ENCODE data around the gene ESPNL.
"Not testable (repeated sequence)": the region's sequence is repeated elsewhere in the genome, so short reads cannot be mapped to it uniquely, and the experiment has no call there.

ESPNL gene

DNA sequence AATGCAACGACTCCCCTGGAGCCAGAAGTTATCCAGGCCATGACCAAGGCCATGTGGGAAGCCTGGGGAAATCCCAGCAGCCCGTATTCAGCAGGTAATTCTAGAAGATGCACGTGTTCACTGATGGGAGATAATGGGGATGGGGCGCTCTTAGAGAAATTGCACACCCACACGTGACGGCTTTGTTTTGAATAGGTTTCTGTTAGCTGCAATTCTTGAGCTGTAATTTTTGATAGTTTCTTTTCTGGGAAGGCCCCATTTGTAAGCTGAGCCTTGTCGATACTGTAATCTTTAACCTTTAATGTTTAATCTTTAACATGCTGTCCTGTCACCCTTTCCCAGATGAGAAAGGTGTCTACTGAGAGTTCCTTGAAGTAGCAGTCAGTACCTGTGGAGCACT is 35.8 kb upstream of the ESPNL start:
- intact Hi-C loops (cut with DNase I; ENCODE audit: low total_unique reads): loop anchor here (5.0 to 10.0 kb wide), 2 partner anchors 68 to 210 kb away; partner anchors contain the start of gene RAMP1
- no peak overlapping the region for H3K27ac ChIP-seq
- H3K4me3 ChIP-seq: no peak overlapping the region
- H3K4me1 ChIP-seq: peaks cover 0 to 16% (median 10%) of the 10 kb centered on the region in 4 donors
- no peak for DNase-seq
- TF ChIP-seq CTCF (IDR thresholded peaks at IDR 0.05): no peak
- no peaks in the 10 kb centered on the region for H3K9me3 ChIP-seq
- H3K36me3 ChIP-seq: peaks cover 7 to 45% (median 30%) of the 10 kb centered on the region in 3 donors
- H3K27me3 ChIP-seq: no peaks in the 10 kb centered on the region

DNA sequence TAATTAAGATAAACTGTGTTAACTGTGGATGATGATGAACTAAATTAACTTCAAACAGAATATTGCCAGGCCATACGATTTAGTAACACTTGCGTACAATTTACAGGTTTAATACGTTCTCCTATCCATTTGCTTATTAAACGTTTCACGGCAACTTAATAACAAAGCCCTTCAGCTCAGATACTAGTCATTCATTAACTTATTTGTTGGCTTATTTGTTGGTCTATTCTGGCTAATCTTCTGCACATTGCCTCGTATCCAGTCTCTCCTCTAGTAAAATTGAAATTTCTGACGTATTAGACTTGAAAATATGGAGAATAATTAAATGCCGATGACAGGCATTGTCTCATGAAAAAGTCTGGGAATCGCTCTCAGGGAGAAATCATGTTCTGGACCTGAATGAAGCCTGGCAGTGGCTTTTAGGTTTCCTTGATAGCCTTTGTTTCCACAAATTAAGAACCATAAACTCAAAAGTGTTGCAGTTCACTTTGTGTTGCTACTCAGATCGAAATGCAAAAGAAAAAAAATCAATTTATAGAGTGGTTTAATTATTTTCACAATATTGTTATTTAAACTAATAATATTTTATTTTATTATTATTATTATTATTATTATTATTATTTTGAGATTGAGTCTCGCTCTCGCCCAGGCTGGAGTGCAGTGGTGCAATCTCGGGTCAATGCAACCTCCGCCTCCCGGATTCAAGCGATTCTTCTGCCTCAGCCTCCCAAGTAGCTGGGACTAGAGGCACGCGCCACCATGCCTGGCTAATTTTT is 34.9 kb upstream of the ESPNL start:
- H3K27ac ChIP-seq: no peak overlapping the region
- no peaks in the 10 kb centered on the region for H3K27me3 ChIP-seq
- H3K4me3 ChIP-seq: no peak overlapping the region
- H3K36me3 ChIP-seq: peaks cover 9 to 52% (median 36%) of the 10 kb centered on the region in 3 donors
- H3K4me1 ChIP-seq: peaks cover 0 to 9% (median 5%) of the 10 kb centered on the region in 4 donors
- intact Hi-C loops (cut with DNase I; ENCODE audit: low total_unique reads): loop anchor here (10.0 kb wide), 1 partner anchor 210 kb away; the partner anchor contains the start of gene RAMP1
- H3K9me3 ChIP-seq: no peaks in the 10 kb centered on the region
- TF ChIP-seq CTCF (IDR thresholded peaks at IDR 0.05): no peak
- DNase-seq: no peak

DNA sequence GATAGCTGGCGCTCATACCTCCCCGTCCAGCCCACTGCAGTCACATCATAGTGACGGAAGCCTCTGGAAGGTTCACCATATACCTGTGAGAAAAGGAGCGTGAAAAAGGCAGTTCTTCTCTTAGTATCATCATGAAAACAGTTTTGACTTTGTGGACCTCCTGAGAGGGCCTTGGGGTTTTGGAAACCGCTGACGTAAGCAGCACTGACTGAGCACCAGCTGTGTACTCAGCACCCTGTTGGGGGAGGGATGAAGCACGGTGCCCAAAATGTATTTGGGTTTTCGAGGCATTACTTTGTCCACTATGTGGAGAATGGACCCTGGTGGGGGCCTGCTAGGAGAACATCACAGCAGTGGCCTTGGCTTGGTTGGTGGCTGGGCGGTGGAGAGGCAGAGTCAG is 33.9 kb upstream of the ESPNL start:
- no peak for DNase-seq
- Histone ChIP-seq H3K4me1 (peaks cover 0 to 9% (median 5%) of the 10 kb centered on the region in 4 donors), H3K36me3 (peaks cover 9 to 52% (median 36%) of the 10 kb centered on the region in 3 donors), H3K9me3 (no peaks in the 10 kb centered on the region), H3K27me3 (no peaks in the 10 kb centered on the region), H3K27ac (no peak overlapping the region), H3K4me3 (no peak overlapping the region)
- intact Hi-C loops (cut with DNase I; ENCODE audit: low total_unique reads): loop anchor here (10.0 kb wide), 1 partner anchor 211 kb away; the partner anchor contains the start of gene RAMP1
- no peak for TF ChIP-seq CTCF (IDR thresholded peaks at IDR 0.05)

GRCh38 chr2:238066718-238067117 is 33.4 kb upstream of the ESPNL start:
- peaks cover 9 to 55% (median 40%) of the 10 kb centered on the region in 3 donors for H3K36me3 ChIP-seq

GRCh38 chr2:238067939-238068338 is 32.2 kb upstream of the ESPNL start:
- TF ChIP-seq CTCF (IDR thresholded peaks at IDR 0.05): no peak
- Histone ChIP-seq H3K27ac (no peak overlapping the region), H3K27me3 (no peaks in the 10 kb centered on the region), H3K4me3 (no peak overlapping the region), H3K9me3 (no peaks in the 10 kb centered on the region), H3K36me3 (peaks cover 9 to 63% (median 47%) of the 10 kb centered on the region in 3 donors), H3K4me1 (no peaks in the 10 kb centered on the region)
- intact Hi-C loops (cut with DNase I; ENCODE audit: low total_unique reads): loop anchor here (10.0 kb wide), 1 partner anchor 213 kb away; the partner anchor contains the start of gene RAMP1
- no peak for DNase-seq

More at GRCh38 chr2:238066718-238067117, 33.4 kb upstream of the ESPNL start:
- H3K27me3 ChIP-seq, H3K4me3 ChIP-seq, H3K27ac ChIP-seq, H3K9me3 ChIP-seq, DNase-seq, H3K4me1 ChIP-seq: not testable (repeated sequence)
- intact Hi-C loops (cut with DNase I; ENCODE audit: low total_unique reads): loop anchor here (10.0 kb wide), 1 partner anchor 212 kb away; the partner anchor contains the start of gene RAMP1
